ENCODE measurements around the gene NDUFB3.

NDUFB3 gene

GRCh38 chr2:201116959-201117734, 45.3 kb downstream of the NDUFB3 start:
- TF ChIP-seq GATA2 (IDR thresholded peaks at IDR 0.05; ENCODE audit: low read depth, low read length) (no peak), GATA3 (IDR thresholded peaks at IDR 0.05; ENCODE audit: low read depth, low read length) (no peak)

DNA sequence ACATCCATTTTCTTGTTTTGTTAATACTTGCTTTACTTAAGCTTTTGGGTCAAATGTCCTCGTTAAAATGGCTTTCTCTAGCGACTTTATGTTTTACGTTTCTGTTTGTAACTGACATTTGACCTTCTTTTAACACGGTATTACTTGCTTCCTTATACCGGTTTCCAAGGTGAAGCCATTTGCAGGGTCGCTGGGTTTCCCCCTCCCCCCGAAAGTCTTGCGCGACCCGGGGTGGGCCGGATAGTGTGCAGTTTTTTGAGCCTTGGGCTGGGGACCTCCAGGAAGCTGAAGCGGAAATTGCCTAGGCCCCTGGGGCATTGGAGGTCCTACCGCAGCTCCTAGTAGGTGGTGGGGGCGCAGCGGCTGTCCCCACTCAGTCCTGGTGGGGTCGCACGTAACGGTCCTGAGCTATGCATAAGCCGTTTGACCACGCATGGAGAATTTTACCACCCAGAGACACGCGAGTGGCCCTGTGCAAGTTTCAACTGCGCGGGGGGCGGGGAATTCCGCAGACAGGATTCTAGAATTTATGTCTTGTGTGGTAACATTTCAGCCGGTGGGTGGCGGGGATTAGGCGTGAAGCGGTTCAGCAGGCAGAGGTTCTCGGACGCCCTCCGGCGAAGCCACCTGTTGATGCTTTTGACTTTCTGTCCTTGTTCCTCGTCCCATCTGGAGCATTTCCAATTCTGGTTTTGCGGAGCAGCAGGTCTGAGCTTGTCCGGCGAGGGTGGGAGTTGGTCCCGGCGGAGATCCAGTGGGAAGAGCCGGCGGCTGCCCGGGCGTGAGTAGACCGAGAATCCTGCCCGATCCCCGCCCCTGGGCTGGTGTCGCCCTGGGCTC, 46.5 kb downstream of the NDUFB3 start:
- TF ChIP-seq GATA2 (IDR thresholded peaks at IDR 0.05; ENCODE audit: low read depth, low read length) (no peak), GATA3 (IDR thresholded peaks at IDR 0.05; ENCODE audit: low read depth, low read length) (no peak)

DNA sequence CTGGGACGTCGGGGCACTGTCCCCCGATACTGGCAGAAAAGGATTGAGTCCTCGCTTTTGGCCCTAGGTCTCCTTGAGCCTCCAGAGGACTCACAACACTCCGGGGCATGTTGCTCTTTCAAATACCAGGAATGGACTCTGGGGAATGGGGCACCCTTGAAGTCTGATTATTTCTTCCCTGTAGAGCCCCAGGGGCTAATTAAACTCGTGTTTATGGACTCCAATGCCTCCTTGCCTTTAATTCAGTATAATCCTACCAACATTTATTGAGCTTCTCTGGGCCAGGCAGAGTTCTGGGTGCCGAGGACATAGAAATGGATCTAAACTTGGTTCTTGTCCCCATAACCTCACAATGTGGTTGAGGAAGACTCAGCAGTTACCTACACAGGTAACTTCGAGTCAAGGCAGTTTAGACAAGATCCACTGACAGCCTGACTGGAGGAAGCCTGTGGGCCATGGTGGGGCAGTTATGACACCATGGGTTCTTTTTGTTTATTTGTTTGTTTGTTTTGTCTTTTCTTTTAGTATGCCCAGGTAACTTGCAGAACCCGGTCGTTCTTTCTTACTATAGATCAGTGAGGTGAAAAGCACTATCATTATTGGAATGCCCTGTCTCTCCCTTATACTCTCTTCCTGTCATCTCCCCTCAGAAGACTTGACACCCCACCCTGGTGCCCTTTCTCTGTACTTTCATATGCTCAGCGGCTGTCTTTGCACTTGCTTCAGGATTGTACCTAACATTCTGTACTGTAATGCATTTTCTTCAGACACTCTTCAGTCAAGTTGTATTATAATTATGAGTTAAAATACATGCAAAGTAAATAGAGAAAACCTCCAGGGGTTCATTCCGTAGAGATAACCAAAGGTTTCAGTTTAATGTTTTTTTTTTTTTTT, 47.4 kb downstream of the NDUFB3 start:
- TF ChIP-seq GATA3 (IDR thresholded peaks at IDR 0.05; ENCODE audit: low read depth, low read length) (no peak), GATA2 (IDR thresholded peaks at IDR 0.05; ENCODE audit: low read depth, low read length) (no peak)

- TF ChIP-seq GATA2 (IDR thresholded peaks at IDR 0.05; ENCODE audit: low read depth, low read length) (no peak), GATA3 (IDR thresholded peaks at IDR 0.05; ENCODE audit: low read depth, low read length) (no peak)
Measured at GRCh38 chr2:201122276-201122675, 50.5 kb downstream of the NDUFB3 start.

GRCh38 chr2:201126308-201127151, 54.7 kb downstream of the NDUFB3 start:
- TF ChIP-seq GATA2 (IDR thresholded peaks at IDR 0.05; ENCODE audit: low read depth, low read length), result no peak
- TF ChIP-seq GATA3 (IDR thresholded peaks at IDR 0.05; ENCODE audit: low read depth, low read length), result no peak

DNA sequence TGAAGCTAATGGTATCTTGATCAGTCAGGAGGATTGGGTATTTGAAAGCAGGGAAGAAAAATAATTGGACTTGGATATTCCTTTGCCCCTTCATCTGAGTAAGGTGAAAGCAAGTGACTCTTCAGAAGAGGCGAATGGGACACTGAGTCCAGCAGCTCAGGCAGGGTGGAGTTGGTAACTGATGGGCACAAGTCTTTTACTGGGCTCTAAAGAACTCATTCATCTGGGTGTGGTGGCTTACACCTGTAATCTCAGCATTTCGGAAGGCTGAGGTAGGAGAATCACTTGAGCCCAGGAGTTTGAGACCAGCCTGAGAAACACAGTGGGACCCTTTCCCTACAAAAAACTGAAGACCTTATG, 55.3 kb downstream of the NDUFB3 start:
- TF ChIP-seq GATA2 (IDR thresholded peaks at IDR 0.05; ENCODE audit: low read depth, low read length) (no peak), GATA3 (IDR thresholded peaks at IDR 0.05; ENCODE audit: low read depth, low read length) (no peak)

DNA sequence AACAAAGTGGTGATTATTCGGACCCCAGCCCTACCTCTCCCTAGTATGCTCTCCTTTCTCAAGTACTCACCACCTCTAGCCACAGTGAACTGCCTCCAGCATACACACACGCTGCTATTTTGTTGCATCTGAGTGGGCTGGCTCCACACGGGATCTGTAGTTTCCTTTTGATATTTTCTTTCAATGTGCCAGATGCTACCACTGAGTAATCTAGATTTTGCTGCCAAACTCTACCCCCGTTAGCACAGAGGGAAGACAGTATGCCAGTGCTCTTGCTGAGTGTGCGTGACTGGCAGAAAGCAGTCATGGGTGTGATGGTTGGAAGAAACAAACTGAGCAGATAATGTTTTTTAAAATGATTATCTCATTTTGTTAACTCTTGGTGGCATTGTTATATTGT, 55.8 kb downstream of the NDUFB3 start:
- no peak for TF ChIP-seq GATA2 (IDR thresholded peaks at IDR 0.05; ENCODE audit: low read depth, low read length)
- no peak for TF ChIP-seq GATA3 (IDR thresholded peaks at IDR 0.05; ENCODE audit: low read depth, low read length)

GRCh38 chr2:201128033-201128432, 56.2 kb downstream of the NDUFB3 start:
- TF ChIP-seq GATA2 (IDR thresholded peaks at IDR 0.05; ENCODE audit: low read depth, low read length), result no peak
- TF ChIP-seq GATA3 (IDR thresholded peaks at IDR 0.05; ENCODE audit: low read depth, low read length), result no peak

- no peak for TF ChIP-seq GATA3 (IDR thresholded peaks at IDR 0.05; ENCODE audit: low read depth, low read length)
- TF ChIP-seq GATA2 (IDR thresholded peaks at IDR 0.05; ENCODE audit: low read depth, low read length), result no peak
Measured at GRCh38 chr2:201128933-201129505, 57.2 kb downstream of the NDUFB3 start.

DNA sequence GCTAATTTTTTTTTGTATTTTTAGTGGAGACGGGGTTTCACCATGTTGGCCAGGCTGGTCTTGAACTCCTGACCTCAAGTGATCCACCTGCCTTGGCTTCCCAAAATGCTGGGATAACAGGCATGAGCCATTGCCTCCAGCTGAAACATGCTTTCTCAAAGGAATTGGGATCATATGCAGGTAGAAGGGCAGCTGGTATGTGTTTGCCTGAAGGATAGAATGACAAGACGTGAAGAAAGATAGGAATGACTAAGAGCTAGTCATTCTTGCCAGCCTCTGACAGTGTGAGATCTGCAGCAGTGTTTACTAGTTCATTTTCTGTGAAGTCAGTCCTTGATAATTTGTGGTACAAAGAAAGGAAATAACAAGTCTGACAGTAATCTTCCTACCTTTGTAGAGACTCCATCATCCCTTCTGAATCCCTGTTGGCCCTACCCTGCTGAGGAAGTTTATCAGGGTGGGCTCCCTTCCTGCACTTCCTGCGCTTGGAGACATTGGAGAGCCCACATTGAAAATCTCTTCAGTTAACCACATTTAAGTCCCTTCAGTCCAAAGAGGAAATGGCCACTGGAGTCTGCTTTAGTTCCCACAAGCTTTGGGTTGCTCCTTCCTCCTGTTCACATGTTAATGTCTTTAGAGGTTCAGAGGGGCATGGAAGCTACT, 58.9 kb downstream of the NDUFB3 start:
- TF ChIP-seq GATA3 (IDR thresholded peaks at IDR 0.05; ENCODE audit: low read depth, low read length), result no peak

DNA sequence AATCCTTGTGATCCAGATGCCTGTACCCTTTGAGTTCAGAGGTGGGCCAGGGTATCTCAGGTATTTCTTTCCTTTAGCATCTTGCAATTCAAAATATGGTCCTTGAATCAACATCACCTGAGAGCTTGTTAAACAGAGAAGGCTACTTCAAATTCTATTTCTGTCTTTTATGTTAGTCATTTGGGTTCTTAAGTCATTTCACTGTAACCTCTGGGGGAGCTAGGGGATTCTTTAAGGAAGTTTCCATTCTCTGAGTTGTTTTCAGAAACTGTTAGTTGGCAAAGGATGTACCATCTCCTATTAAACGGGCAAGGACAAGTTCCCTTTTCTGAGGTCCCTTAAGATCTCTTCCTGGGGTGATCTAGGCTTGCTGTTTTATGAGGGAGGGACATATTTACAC, 60.7 kb downstream of the NDUFB3 start:
- TF ChIP-seq GATA2 (IDR thresholded peaks at IDR 0.05; ENCODE audit: low read depth, low read length) (no peak), GATA3 (IDR thresholded peaks at IDR 0.05; ENCODE audit: low read depth, low read length) (no peak)
